ENCODE data around the gene ANAPC13.

ANAPC13 gene

GRCh38 chr3:134485718-134486576 lies at the start of gene ANAPC13, which contains the start of gene CEP63:
Gene ANAPC13, minus strand, starts transcription at chr3:134485985. Its CDS starts 3,081 bp downstream, at chr3:134482904.
Gene CEP63, plus strand, starts transcription at chr3:134486057. Its CDS starts 9,264 bp downstream, at chr3:134495321.
- peak; percentile 97 for DNase-seq

DNA sequence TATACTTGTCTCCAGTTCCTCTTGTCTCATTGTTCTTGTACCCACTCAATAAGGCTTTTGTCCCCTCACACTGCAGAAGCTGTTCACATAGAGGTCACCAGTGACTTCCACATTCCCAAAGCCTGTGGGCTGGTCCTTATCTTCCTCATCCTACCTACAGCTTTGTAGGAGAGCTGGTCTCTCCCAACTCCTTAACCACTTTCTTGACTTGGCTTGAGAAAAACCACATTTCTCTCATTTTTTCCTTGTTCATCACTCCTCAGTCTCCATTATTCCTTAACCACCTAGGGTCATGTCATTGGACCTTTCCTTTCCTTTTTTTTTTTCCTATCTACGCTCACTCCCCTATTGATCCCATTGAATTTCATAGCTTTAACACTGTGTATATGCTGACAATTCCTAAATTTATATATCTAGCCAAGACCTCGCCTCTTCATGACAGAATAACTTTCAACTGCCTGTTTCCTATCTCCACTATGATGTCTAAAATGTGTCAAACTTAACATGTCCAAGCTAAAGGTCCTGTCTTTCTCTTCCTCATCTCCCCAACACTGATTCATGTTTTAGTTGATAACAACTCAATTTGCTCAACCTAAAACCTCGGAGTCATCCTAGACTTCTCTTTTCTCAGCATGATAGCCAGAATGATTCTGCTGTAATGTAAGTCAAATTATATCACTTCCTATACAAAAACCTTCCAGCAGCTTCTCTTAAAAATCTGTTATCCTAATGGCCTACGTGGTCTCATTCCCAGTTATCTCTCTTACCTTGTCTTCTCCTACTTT lies 49.6 kb upstream of the ANAPC13 start:
- no peak for DNase-seq

DNA sequence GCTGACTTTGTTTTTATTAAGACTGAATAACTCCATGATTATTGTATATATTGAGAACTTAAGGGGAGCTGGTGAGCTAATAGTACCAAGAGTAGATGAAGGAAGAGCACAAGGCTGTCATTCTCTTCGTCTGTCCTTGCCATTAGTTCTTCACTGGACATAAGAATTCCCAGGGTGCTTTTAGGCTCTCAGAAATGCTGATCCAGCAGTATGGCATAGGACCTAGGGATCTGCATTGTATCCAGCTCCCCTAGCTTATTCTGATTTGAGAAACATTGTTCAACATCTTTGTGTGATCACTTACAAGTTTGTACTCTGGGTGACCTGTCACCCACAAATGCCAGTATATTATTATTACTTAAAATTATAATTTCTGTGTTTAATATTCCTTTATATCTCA lies 47.7 kb upstream of the ANAPC13 start:
- no peak for DNase-seq

GRCh38 chr3:134527538-134528186 lies 41.9 kb upstream of the ANAPC13 start:
- DNase-seq, result no peak

- peak in 1 of 2 donors; percentile 4 for DNase-seq
Measured at GRCh38 chr3:134527037-134527436, 41.3 kb upstream of the ANAPC13 start.

- no peak for DNase-seq
Measured at GRCh38 chr3:134526319-134526718, 40.5 kb upstream of the ANAPC13 start.

GRCh38 chr3:134525293-134525692 lies 39.5 kb upstream of the ANAPC13 start:
- DNase-seq, result no peak

GRCh38 chr3:134522541-134522940 lies 36.8 kb upstream of the ANAPC13 start:
- no peak for DNase-seq

DNA sequence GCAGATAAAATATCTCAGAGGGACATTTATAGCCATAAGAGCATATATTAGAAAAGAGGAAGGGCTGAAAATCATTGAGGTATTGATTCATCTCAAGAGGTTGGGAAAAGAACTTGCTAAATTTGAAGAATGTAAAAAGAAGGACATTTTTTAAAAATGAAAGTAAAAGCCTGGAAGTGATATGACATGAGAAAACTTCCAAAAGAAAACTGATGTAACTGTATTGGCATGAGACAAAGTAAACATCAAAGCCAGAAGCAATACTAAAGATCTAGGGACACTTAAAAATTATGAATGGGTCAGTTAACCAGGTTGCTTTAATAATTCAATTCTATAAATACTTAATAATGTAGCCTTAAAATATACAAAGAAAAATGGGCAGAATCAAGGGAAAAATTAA lies 32.0 kb upstream of the ANAPC13 start:
- DNase-seq, result no peak

DNA sequence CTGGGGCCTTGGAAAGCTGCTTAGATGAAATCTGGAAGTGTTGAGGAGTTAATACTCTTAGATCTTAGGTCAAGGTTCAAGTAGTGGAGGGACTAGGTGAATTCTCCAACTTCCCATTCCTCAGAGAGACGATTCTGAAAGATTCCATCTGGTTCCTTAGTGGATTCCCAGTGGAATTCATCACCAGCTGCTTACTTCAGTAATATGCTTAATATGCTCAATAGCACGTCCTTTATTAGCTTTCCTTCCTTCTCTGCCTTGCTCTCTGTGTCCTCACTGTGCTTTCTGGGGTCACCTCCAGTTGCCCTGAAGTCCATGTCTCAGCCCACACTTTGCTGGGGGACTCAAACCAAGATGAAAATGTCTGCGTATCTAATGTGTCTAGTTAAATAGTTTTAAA lies 31.1 kb upstream of the ANAPC13 start:
- DNase-seq, result no peak

- DNase-seq, result no peak
Measured at GRCh38 chr3:134511500-134511899, 25.7 kb upstream of the ANAPC13 start.

DNA sequence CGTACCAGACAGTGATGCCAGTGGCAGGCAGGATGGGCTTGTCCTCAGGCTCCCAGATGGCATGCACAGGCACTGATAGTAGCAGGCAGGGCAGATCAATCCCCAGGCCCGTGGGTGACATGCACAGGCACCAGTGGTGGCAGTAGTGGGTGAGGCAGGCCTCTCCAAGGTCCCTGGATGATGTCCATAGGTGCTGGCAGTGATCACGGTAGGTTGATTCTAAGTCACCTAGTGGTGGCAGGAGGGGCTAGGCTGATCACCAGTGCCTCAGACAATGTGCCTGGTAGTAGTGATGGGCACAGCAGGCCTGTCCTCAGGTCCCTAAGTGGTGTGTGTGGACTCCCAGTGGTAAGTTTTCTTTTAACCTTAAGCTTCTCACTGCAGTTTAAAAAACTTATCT lies 19.7 kb upstream of the ANAPC13 start:
- no peak for DNase-seq

DNA sequence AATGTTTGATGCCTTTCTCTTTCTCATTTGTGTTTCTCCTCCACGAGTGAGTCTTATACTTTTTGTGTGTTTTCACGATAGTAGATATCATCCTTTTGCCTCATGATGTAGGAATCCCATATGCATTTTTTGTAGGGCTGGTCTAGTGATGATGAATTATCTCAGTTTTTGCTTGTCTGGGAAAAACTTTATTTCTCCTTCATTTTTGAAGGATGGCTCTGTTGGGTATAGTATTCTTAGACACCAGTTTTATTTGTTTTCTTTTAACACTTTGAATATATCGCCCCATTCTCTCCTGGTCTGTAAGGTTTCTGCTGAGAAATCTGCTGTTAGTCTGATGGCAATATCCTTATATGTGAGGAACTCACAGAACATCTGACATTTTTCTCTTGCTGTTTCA lies 18.3 kb upstream of the ANAPC13 start:
- no peak for DNase-seq

DNA sequence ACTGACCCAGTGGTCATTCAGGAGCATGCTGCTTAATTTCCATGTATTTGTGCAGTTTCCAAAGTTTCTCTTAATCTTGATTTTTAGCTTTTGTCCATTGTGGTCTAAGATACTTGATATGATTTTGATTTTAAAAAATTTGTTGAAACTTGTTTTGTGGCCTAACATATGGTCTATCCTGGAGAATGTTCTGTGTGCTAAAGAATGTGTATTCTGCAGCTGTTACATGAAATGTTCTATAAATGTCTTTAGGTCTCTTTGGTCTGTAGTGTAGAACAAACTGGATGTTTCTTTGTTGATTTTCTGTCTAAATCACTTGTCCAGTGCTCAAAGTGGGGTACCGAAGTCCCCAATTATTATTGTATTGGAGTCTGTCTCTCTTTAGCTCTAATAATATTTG lies 17.5 kb upstream of the ANAPC13 start:
- DNase-seq, result no peak

DNA sequence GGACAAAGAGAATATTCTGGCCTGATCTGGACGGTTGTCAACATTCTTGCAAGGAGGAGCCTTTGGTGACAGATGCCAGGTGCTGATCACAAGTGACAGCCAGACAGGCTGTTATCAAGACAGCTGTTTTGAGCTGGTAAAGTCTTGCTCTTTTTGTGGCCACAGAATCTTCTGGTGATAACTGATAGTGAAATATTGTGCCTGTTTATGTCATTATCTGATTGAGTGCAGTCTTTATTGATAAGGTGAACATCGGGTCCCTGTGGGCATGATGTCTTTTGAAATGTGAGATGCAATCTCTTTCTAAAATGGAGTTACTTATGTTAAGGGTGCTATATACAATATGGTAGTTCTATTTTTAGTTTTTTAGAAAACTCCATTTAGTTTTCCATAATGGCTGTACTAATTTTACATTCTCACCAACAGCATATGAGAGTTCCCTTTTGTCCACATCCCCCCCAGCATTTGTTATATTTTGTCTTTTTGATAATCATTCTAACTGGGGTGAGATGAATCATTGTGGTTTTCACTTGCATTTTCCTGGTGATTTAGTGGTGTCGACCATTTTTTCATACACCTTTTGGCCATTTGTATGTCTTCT lies 10.8 kb upstream of the ANAPC13 start:
- no peak for DNase-seq

DNA sequence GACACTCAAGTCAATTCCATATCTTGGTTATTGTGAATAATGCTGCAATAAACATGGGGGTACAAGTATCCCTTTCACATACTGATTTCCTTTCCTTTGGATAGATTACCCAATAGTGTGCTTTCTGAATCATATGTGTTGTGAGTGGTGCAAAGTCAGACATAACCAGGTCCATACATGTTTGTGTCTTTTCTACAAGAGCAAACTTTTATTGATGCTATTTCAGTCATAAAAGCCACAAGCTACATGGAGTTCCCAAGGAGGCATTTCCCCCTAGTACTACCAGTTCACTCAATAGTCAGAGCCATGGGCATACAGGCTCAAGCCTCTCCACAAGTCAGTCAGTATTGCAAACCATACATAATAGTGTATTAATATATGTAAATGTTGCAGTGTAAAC lies 10.2 kb upstream of the ANAPC13 start:
- no peak for DNase-seq

DNA sequence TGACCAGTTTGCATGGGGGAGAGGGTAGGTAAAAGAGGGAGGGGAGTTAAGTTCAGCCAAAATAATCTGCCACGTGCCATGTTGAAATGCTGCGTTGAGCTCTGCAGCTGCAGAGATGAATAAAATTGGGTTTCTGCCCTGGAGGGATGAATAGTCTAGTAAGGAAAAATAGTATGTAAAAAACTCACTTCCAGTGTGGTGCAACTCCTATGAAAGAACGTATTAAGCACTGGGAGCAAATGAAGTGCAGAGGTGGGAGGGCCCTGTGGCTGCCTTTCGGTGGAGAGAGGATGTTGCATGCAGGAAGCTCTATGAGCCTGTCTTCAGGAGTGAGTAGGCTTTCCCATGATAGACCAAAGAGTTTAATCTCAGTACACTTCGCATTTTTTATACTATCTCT lies 8.7 kb upstream of the ANAPC13 start:
- DNase-seq, result no peak

GRCh38 chr3:134487406-134487805 lies 1.6 kb upstream of the ANAPC13 start:
- DNase-seq, result peak; percentile 9 to 12

DNA sequence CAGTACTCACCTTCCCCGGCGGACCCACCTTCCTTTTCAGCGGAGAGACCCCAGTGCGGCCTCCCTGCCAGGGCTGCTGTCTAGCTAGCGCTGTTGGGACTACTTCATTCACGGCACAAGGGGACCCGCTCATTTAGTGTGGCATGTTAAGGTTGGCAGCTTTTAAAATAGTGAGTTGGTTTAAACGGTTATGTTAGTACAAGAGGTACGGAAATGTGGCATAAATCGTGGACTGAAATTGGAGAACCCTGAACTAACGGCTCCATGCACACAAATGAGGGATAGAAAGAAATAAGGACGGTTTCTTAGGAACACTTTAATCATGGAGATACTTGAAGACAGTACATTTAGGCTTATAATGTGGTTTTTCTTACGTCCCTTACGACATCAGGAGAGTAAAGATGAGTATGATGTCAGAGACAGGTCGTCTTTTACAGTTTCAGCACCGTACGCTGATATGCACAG lies 824 bp upstream of the ANAPC13 start:
- peak in 1 of 2 donors; percentile 33 for DNase-seq

DNA sequence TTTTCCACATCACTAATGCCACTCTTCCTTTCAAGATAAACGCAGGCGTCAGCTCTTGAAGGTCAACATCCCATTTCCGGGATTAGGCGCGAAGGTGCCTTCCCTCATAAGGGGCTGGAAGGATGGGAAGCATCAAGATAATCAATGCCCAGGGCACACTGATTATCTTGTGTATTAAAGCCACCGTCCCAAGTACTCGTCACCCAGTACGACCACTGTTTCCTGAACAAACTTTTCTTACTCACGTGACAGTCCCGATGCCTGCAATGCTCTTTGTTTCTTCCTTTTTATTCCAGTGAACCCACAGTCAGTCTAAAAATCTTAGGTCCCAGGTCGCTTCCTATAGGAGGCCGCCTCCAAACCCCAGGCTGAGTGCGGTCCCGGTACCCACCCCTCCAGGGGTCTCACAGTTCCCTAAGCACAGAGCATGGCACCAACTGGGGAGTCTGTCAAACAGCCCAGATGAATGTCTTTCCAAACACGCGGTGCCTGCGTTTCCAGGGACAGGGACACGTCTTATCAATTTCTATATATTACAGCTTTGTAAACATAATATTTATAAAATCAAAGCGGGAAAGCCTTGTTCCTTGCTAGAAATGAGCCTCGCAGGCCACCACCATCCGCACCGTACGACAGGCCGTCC lies 589 bp downstream of the ANAPC13 start:
- no peak for DNase-seq

DNA sequence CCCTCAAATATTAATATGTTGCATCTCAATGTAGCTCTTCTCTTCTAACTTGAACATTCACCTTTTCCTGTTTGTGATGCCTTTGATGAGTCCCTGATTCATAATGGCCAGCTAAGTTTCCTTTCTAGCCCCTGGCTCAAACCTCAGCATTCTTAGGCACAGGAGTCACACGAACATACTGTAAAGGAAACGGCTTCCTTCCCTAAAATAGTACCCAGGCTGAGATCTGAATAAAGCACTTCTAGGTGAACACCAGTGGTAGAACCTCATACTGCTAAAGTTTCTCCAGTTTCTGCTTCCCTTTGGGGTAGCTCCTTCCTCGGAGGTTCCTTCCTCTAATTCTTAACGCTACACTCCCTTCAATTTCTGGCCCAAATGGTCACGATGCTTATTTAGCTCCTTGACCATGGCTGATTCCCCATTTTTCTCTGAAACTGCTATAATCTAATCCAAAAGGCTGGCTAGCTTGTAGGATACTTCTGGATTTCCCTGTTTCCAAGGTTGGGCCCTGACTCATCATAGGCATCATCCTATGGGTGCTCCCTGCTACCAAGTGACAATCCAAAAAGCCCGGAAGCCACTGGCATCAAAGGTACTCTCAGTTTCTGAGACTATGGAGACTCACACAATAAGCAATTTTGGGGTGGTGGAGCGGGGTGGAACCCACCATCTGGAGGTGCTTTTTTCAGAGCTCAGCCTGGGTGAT lies 2.4 kb downstream of the ANAPC13 start:
- DNase-seq, result no peak

GRCh38 chr3:134482622-134483021 lies 3.2 kb downstream of the ANAPC13 start:
- DNase-seq, result no peak

Measured in CD4-positive, alpha-beta T cell treated with Interleukin-1 beta for 1 hour (primary cell).